HFFc6 (cell line): ENCODE results near the gene C17orf67. TPM values are rescaled to one million over a fixed set of nuclear protein-coding genes. Genes with fewer than 3 reads are reported as not detected.

Source experiments
- DNase-seq: peaks from one replicate; pipeline ENCODE4 v3.0.0-alpha.2; 2018
- H3K27ac Mint-ChIP-seq: 2 replicates; pipeline ENCODE4 v1.8.0; 2020; ENCODE audit warnings: mild to moderate bottlenecking, mixed read lengths
- H3K27me3 Mint-ChIP-seq: 2 replicates; pipeline ENCODE4 v1.8.0; 2021; ENCODE audit warnings: mild to moderate bottlenecking, moderate library complexity, mixed read lengths; ENCODE audit not compliant: insufficient read depth
- H3K36me3 Mint-ChIP-seq: 2 replicates; pipeline ENCODE4 v1.8.0; 2021; ENCODE audit warnings: low read depth, mixed read lengths
- H3K4me1 Mint-ChIP-seq: 2 replicates; pipeline ENCODE4 v1.8.0; 2020; ENCODE audit warnings: low read depth, mixed read lengths
- H3K4me3 Mint-ChIP-seq: 2 replicates; pipeline ENCODE4 v1.8.0; 2020; ENCODE audit warnings: mild to moderate bottlenecking, moderate library complexity, mixed read lengths
- H3K9me3 Mint-ChIP-seq: 2 replicates; pipeline ENCODE4 v1.8.0; 2020; ENCODE audit warnings: mild to moderate bottlenecking, mixed read lengths
- CTCF ChIP-seq: fragments of 200-600 bp; sonication (generic); IDR thresholded peaks from 2 replicates; pipeline ENCODE4 v1.5.0; 2021; ENCODE audit warnings: antibody characterized with exemption, mild to moderate bottlenecking
- total RNA-seq, 6 experiments: library from RNA; stranded (reverse); fragmentation: NEBNext Ultra II Directional; extraction: Animal tissue kit (Norgen Biotek cat#: 25700); gene quantifications; 2 replicates in 1 of 6; 3 replicates in 5 of 6; pipeline ENCODE4 v1.2.3, GENCODE V29; 2021

Gene C17orf67
- total RNA-seq, 6 experiments from 2014 or later, result 1.5 to 2.3 (median 1.9) TPM

DNA sequence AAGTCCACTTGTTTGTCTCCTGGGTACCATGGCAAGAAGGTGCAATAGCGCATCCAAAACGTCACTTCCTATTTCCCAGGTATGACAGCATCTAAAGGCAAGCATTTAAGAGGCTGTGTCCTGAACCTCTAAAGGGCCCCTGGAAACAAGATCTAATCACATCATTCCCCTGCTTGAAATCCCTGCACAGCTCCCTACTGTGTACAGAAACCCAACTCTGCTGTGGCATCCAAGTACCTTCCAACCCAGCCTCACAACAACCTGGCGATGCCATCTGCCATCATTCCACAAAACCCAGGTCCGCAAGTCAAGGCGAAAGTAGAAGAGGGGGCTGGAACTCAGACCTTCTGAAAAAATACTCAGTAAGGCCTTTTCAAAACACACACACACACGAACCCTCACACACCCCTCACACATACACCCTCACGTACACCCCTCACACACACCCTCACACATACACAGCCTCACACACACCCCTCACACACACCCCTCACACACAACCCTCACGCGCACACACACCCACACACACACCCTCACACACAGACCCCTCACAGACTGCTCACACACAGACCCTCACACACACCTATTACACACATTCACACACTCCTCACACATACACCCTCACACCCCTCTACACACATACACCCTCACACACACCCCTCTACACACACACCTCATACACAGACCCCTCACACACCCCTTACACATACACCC lies 24.5 kb downstream of the C17orf67 start:
- Mint-ChIP-seq H3K27me3 (no peaks in the 10 kb centered on the region), H3K9me3 (no peaks in the 10 kb centered on the region), H3K36me3 (no peaks in the 10 kb centered on the region), H3K4me3 (no peak overlapping the region), H3K4me1 (no peaks in the 10 kb centered on the region; the same call in 1 of the 2 replicates), H3K27ac (no peak overlapping the region)
- DNase-seq, result no peak
- TF ChIP-seq CTCF, result no peak

DNA sequence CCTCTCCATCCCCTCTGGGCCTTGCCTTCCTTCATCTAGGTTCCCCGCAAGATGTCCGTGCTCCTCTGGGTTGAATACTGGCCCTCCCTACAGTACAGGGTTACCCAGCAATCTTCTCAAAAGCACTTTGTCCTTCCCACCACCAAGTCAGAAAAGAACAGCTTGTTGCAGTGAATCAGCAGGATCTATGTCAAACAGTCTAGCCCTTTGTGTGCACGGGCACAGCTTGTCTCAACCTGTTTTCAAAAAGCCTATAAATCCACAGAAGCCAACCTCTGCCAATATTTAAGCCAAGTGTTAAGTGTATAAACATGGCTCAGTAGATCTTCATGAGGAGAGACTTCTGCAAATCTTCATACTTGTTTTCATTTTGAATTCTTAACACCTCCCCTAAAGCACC lies 25.2 kb downstream of the C17orf67 start:
- Mint-ChIP-seq H3K27ac (no peak overlapping the region), H3K9me3 (no peaks in the 10 kb centered on the region), H3K36me3 (no peaks in the 10 kb centered on the region), H3K4me3 (no peak overlapping the region), H3K27me3 (no peaks in the 10 kb centered on the region), H3K4me1 (no peaks in the 10 kb centered on the region)
- TF ChIP-seq CTCF, result no peak
- DNase-seq, result no peak

GRCh38 chr17:56807723-56808122 lies 26.0 kb downstream of the C17orf67 start:
- Mint-ChIP-seq H3K4me1 (no peaks in the 10 kb centered on the region), H3K27ac (no peak overlapping the region), H3K9me3 (no peaks in the 10 kb centered on the region), H3K27me3 (no peaks in the 10 kb centered on the region), H3K36me3 (no peaks in the 10 kb centered on the region), H3K4me3 (no peak overlapping the region)
- DNase-seq, result no peak
- TF ChIP-seq CTCF, result no peak

GRCh38 chr17:56806949-56807348 lies 26.8 kb downstream of the C17orf67 start:
- Mint-ChIP-seq H3K4me1 (no peaks in the 10 kb centered on the region), H3K27me3 (no peaks in the 10 kb centered on the region), H3K36me3 (no peaks in the 10 kb centered on the region), H3K27ac (no peak overlapping the region), H3K9me3 (no peaks in the 10 kb centered on the region), H3K4me3 (no peak overlapping the region)
- no peak for DNase-seq
- no peak for TF ChIP-seq CTCF

GRCh38 chr17:56804454-56804853 lies 29.3 kb downstream of the C17orf67 start:
- peaks cover 4% of the 10 kb centered on the region; the same call in 1 of the 2 replicates for H3K27me3 Mint-ChIP-seq
- H3K4me3 Mint-ChIP-seq, result no peak overlapping the region
- H3K9me3 Mint-ChIP-seq, result no peaks in the 10 kb centered on the region
- DNase-seq, result no peak
- no peaks in the 10 kb centered on the region for H3K4me1 Mint-ChIP-seq
- no peaks in the 10 kb centered on the region for H3K36me3 Mint-ChIP-seq
- no peak for TF ChIP-seq CTCF
- no peak overlapping the region for H3K27ac Mint-ChIP-seq
